GM13976 (cell line): ENCODE results near the gene PFN4.

Source experiments
- DNase-seq: peaks from one replicate; pipeline ENCODE4 v3.0.0; 2012; ENCODE audit warnings: low spot score
- in situ Hi-C: fragments of 300-500 bp; cut with MboI; formaldehyde crosslinking; loops from one replicate; pipeline ENCODE4 v1.12.0; 2022; ENCODE audit warnings: low sequenced_read_pairs, mixed read lengths, inconsistent platforms; ENCODE audit not compliant: unreplicated experiment
- TF ChIP-seq, protein P1 (sequence below): IDR thresholded peaks from 2 replicates; pipeline ENCODE4 v1.5.1; 2012; ENCODE audit warnings: borderline replicate concordance, mild to moderate bottlenecking; ENCODE audit not compliant: insufficient read depth; ENCODE audit errors: extremely low read depth, missing control alignments, control extremely low read depth

PFN4 gene

GRCh38 chr2:24123195-24123921 is at the start of gene PFN4, which contains the start of gene FAM228B:
TSS of gene PFN4 (minus strand) at chr2:24123334. CDS start at chr2:24122535, 799 bp downstream.
TSS of gene FAM228B (plus strand) at chr2:24123469. CDS start at chr2:24124362, 893 bp downstream.
- TF ChIP-seq, protein P1, sequence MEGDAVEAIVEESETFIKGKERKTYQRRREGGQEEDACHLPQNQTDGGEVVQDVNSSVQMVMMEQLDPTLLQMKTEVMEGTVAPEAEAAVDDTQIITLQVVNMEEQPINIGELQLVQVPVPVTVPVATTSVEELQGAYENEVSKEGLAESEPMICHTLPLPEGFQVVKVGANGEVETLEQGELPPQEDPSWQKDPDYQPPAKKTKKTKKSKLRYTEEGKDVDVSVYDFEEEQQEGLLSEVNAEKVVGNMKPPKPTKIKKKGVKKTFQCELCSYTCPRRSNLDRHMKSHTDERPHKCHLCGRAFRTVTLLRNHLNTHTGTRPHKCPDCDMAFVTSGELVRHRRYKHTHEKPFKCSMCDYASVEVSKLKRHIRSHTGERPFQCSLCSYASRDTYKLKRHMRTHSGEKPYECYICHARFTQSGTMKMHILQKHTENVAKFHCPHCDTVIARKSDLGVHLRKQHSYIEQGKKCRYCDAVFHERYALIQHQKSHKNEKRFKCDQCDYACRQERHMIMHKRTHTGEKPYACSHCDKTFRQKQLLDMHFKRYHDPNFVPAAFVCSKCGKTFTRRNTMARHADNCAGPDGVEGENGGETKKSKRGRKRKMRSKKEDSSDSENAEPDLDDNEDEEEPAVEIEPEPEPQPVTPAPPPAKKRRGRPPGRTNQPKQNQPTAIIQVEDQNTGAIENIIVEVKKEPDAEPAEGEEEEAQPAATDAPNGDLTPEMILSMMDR, result no peak
- peak; percentile 95 for DNase-seq
- in situ Hi-C loops, result loop anchor here (25.0 kb wide), 1 partner anchor 264 kb away; no protein-coding TSS in a partner anchor

DNA sequence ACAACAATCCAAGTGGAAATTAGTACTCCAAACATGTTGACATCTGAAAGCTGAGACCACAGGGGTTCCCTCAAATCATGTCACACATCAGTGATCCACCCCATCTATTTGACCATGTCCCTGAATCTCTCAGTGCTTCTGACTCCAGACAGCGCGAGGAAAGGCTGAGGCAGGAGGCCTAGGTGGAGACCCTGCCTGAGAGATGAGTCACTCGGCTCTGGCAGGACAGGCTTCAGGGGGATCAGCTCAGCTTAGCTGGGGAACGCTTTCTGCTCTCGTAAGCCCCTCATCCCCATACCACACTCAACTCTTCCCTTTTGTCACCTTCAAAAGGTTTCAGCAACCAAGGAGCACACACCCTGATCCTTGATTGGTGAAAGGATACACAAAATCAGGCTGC is 45.9 kb upstream of the PFN4 start:
- no peak for DNase-seq
- in situ Hi-C loops, result no loop called here
- TF ChIP-seq, protein P1, result no peak

- TF ChIP-seq, protein P1, result peak; percentile 79
- in situ Hi-C loops, result no loop called here
- peak; percentile 77 for DNase-seq
These were observed 41.4 kb upstream of the PFN4 start for GRCh38 chr2:24164416-24164973.

- in situ Hi-C loops, result no loop called here
- TF ChIP-seq, protein P1, result no peak
- no peak for DNase-seq
These were observed 40.5 kb upstream of the PFN4 start for GRCh38 chr2:24163601-24164000.

DNA sequence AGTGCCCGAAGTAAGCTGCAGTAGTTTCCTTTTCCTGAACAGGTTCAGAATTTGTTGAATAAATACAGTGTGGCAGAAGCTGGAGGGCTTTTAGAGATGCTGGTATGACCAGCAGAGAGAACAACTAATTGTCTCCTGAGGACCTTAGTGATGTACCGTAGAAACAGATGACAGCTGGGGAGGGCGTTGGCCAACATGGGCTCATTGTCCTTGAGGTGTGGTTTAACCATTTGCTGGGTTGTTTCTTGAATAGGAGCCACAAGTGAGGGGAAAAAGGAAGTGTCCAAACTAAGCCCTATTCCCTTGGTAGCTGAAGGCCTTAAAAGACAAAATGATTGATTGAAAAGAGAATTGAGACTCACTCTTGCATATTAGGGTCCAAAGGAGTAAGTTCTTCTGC is 40.1 kb upstream of the PFN4 start:
- TF ChIP-seq, protein P1, result no peak
- DNase-seq, result no peak
- in situ Hi-C loops, result no loop called here

- DNase-seq, result no peak
- in situ Hi-C loops, result no loop called here
- TF ChIP-seq, protein P1, result no peak
These were observed 39.4 kb upstream of the PFN4 start for GRCh38 chr2:24162494-24162893.
